ENCODE results near the gene RPS16.

Gene RPS16

GRCh38 chr19:39408392-39409207 is 27.1 kb downstream of the RPS16 start:
- no peak for DNase-seq (ENCODE audit: low spot score)
- Histone ChIP-seq H3K27ac (peak overlapping the region; percentile 99 to 100), H3K4me3 (peak overlapping the region; percentile 97)
- no peak for TF ChIP-seq CTCF (IDR thresholded peaks at IDR 0.05)

DNA sequence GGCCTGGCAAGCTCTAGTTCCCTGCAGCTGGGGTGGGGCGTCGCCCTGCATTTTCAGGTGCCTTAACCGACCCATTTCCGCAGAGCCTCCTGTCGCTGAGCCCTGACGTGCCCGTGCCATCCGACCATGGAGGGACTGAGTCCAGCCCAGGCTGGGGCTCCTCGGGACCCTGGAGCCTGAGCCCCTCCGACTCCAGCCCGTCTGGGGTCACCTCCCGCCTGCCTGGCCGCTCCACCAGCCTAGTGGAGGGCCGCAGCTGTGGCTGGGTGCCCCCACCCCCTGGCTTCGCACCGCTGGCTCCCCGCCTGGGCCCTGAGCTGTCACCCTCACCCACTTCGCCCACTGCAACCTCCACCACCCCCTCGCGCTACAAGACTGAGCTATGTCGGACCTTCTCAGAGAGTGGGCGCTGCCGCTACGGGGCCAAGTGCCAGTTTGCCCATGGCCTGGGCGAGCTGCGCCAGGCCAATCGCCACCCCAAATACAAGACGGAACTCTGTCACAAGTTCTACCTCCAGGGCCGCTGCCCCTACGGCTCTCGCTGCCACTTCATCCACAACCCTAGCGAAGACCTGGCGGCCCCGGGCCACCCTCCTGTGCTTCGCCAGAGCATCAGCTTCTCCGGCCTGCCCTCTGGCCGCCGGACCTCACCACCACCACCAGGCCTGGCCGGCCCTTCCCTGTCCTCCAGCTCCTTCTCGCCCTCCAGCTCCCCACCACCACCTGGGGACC is 27.9 kb downstream of the RPS16 start:
- Histone ChIP-seq H3K27ac (peak overlapping the region; percentile 99 to 100), H3K4me3 (peak overlapping the region; percentile 97)
- peak; percentile 80 for DNase-seq (ENCODE audit: low spot score)
- no peak for TF ChIP-seq CTCF (IDR thresholded peaks at IDR 0.05)

DNA sequence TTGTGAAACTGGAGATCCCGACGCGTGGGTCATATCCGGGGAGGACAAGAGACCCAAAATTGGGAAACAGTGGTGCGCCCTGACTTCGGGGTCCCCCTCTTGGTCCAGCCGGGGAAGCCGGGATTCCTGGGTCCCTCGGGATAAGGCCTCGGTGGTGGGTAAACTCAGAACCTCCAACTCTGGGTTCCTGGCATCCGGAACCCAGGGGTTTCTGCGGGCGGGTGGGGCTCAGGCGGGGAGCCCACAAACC is 28.4 kb downstream of the RPS16 start:
- peak overlapping the region; percentile 97 for H3K4me3 ChIP-seq
- DNase-seq (ENCODE audit: low spot score) = no peak
- TF ChIP-seq CTCF (IDR thresholded peaks at IDR 0.05) = no peak
- H3K27ac ChIP-seq = peak overlapping the region; percentile 99 to 100

GRCh38 chr19:39406656-39407409 is 28.9 kb downstream of the RPS16 start, which contains the start of gene ZFP36:
TSS of gene ZFP36 (plus strand) at chr19:39406847. CDS start at chr19:39406905, 58 bp downstream.
- Histone ChIP-seq H3K4me3 (peak within 1 kb of the TSS; percentile 97), H3K27ac (peak within 1 kb of the TSS; percentile 99 to 100)
- DNase-seq (ENCODE audit: low spot score) = peak; percentile 98
- TF ChIP-seq CTCF (IDR thresholded peaks at IDR 0.05) = no peak

- Histone ChIP-seq H3K4me3 (peak overlapping the region; percentile 97), H3K27ac (peak overlapping the region; percentile 99 to 100)
- no peak for DNase-seq (ENCODE audit: low spot score)
- no peak for TF ChIP-seq CTCF (IDR thresholded peaks at IDR 0.05)
Observed at GRCh38 chr19:39405958-39406655, 29.6 kb downstream of the RPS16 start.

DNA sequence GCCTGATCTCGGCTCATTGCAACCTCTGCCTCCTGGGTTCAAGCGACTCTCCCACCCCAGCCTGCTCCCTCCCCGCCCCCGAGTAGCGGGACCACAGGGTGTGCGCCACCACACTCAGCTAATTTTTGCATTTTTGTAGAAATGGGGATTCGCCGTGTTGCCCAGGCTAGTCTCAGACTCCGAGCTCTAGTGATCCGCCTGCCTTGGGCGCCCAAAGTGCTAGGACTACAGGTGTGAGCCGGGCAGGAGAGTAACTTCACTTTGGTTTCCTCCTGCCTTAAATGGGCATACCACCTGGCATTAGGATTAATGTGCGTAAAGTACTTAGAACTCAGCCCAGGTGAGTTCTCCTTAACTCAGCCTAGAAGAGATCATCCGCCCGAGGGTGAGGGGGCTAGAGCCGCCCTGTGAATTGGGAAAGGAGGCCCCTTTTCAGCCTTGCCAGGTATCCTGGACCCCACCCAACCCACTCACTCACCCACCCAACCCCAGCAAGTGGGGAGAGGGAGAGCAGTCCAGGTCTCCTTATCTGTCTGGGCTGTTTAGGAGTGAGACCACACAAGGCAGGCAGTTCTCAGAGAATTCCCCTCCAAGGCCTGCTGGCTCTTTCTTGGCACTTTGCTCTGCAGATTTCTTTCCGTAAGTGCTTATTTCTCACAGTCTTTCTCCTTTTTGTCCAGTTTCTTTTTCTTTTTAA is 30.3 kb downstream of the RPS16 start:
- peak overlapping the region; percentile 99 to 100 for H3K27ac ChIP-seq
- no peak for DNase-seq (ENCODE audit: low spot score)
- H3K4me3 ChIP-seq = peak overlapping the region; percentile 97
- TF ChIP-seq CTCF (IDR thresholded peaks at IDR 0.05) = no peak
